ENCODE data around the gene METTL21C.

The METTL21C gene

DNA sequence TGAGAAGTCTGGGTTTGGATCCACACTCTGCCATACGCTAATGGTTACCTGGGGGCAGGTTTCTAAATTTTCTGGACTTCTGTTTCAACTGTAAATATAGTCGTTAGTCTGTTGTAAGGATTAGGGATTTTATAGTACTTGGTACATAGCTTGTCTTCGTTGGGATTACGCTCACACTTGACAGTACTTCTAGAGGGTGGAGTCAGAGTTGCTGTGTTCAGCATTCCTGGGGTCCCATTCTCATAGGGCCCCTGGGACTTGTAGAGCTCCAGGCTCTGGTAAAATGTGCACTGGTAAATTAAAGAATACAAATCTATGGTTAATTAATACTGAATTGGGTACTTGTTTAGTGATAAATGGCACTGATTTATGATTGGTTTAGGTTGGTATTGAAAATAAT lies 52.8 kb downstream of the METTL21C start:
- TF ChIP-seq, protein P1, sequence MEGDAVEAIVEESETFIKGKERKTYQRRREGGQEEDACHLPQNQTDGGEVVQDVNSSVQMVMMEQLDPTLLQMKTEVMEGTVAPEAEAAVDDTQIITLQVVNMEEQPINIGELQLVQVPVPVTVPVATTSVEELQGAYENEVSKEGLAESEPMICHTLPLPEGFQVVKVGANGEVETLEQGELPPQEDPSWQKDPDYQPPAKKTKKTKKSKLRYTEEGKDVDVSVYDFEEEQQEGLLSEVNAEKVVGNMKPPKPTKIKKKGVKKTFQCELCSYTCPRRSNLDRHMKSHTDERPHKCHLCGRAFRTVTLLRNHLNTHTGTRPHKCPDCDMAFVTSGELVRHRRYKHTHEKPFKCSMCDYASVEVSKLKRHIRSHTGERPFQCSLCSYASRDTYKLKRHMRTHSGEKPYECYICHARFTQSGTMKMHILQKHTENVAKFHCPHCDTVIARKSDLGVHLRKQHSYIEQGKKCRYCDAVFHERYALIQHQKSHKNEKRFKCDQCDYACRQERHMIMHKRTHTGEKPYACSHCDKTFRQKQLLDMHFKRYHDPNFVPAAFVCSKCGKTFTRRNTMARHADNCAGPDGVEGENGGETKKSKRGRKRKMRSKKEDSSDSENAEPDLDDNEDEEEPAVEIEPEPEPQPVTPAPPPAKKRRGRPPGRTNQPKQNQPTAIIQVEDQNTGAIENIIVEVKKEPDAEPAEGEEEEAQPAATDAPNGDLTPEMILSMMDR (IDR thresholded peaks at IDR 0.05; ENCODE audit: low read depth, low read length), result no peak
- DNase-seq (ENCODE audit: extremely low read depth, low read depth), result no peak

DNA sequence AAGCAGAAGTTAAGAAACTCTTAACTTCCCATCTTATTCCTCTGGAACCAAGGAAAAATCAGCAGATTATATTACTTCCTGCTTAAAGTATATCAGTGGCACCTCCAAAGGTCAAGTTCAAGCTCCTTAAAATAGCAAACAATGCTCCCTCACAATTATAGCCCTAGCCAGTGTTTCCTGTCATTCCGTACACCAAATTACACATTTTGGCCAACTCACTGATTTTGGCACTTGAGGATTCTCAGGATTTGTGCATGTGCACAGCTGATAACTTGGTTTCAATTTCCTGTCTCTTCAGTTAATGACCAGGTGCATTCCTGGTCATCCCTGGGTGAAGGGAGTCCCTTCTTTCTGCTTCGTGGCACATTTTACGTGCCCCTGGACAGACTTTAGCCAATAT lies 56.1 kb downstream of the METTL21C start:
- no peak for DNase-seq (ENCODE audit: extremely low read depth, low read depth)
- TF ChIP-seq, protein P1 (IDR thresholded peaks at IDR 0.05; ENCODE audit: low read depth, low read length), result no peak
